Measurements from ENCODE around the gene ADRA1B.

DNA sequence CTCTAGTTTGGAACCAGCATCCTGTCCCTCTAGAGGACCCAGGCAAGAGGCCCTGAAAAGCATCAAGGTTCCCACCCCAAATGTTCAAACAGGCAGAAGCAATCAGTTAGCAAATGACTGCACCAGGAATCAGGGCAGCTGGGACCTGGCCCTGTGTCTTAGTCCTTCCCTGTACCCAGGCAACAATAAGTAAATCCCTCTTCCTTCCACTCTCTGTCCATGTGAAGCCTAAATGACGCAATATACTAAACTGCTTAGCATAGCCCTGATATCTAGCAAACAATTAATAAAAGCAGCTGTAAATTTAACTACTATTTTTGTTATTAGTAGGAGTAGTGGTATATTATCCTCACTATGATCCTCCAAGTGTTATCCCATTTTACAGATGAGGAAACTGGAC is 13.2 kb upstream of the ADRA1B start:
- TF ChIP-seq, protein P1, sequence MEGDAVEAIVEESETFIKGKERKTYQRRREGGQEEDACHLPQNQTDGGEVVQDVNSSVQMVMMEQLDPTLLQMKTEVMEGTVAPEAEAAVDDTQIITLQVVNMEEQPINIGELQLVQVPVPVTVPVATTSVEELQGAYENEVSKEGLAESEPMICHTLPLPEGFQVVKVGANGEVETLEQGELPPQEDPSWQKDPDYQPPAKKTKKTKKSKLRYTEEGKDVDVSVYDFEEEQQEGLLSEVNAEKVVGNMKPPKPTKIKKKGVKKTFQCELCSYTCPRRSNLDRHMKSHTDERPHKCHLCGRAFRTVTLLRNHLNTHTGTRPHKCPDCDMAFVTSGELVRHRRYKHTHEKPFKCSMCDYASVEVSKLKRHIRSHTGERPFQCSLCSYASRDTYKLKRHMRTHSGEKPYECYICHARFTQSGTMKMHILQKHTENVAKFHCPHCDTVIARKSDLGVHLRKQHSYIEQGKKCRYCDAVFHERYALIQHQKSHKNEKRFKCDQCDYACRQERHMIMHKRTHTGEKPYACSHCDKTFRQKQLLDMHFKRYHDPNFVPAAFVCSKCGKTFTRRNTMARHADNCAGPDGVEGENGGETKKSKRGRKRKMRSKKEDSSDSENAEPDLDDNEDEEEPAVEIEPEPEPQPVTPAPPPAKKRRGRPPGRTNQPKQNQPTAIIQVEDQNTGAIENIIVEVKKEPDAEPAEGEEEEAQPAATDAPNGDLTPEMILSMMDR (IDR thresholded peaks at IDR 0.05) = no peak
- no peak for TF ChIP-seq JUN (IDR thresholded peaks at IDR 0.05)
- TF ChIP-seq, protein P2, sequence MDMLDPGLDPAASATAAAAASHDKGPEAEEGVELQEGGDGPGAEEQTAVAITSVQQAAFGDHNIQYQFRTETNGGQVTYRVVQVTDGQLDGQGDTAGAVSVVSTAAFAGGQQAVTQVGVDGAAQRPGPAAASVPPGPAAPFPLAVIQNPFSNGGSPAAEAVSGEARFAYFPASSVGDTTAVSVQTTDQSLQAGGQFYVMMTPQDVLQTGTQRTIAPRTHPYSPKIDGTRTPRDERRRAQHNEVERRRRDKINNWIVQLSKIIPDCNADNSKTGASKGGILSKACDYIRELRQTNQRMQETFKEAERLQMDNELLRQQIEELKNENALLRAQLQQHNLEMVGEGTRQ (IDR thresholded peaks at IDR 0.05) = no peak

Measured in A549 (cell line).